Measurements from ENCODE around the gene ZCCHC7. TPM values are rescaled to one million over a fixed set of nuclear protein-coding genes. Genes with fewer than 3 reads are reported as not detected.
"Not testable (repeated sequence)": the region's sequence is repeated elsewhere in the genome, so short reads cannot be mapped to it uniquely, and the experiment has no call there.

Gene ZCCHC7
- total RNA-seq, result 10 to 100 TPM; 12.4 to 56.9 (median 17.7) TPM

- Histone ChIP-seq H3K4me3 (peak within 1 kb of the TSS; percentile 79 to 98 (median 86)), H3K36me3 (no peaks in the 10 kb centered on the region), H3K4me1 (peaks cover 0 to 17% (median 4%) of the 10 kb centered on the region in 4 donors), H3K9me3 (no peaks in the 10 kb centered on the region), H3K27me3 (no peaks in the 10 kb centered on the region), H3K27ac (peak within 1 kb of the TSS; percentile 88 to 98 (median 94))
- peak; percentile 85 to 87 for TF ChIP-seq POLR2A (IDR thresholded peaks at IDR 0.05)
- TF ChIP-seq CTCF (IDR thresholded peaks at IDR 0.05), result no peak
- DNase-seq, result peak; percentile 97 to 99 (median 97)
Observed at GRCh38 chr9:37119907-37120842, at the start of gene ZCCHC7. ZCCHC7 (plus strand) TSS chr9:37120574.

- not testable (repeated sequence) for DNase-seq, H3K27ac ChIP-seq, H3K4me1 ChIP-seq, H3K36me3 ChIP-seq, H3K9me3 ChIP-seq, H3K4me3 ChIP-seq, H3K27me3 ChIP-seq
Observed at GRCh38 chr9:37074790-37075189, 45.6 kb upstream of the ZCCHC7 start.

- Histone ChIP-seq H3K27me3 (no peaks in the 10 kb centered on the region), H3K36me3 (no peaks in the 10 kb centered on the region), H3K4me3 (peak overlapping the region; percentile 69 to 91 (median 82)), H3K27ac (peak overlapping the region; percentile 79 to 96 (median 89)), H3K9me3 (no peaks in the 10 kb centered on the region), H3K4me1 (peaks cover 0 to 18% (median 0%) of the 10 kb centered on the region in 4 donors)
- peak; percentile 94 to 98 (median 95) for DNase-seq
- TF ChIP-seq CTCF (IDR thresholded peaks at IDR 0.05) (no peak), POLR2A (IDR thresholded peaks at IDR 0.05) (peak; percentile 79 to 83)
Observed at GRCh38 chr9:37079370-37080164, 40.8 kb upstream of the ZCCHC7 start.

GRCh38 chr9:37080165-37080628, 40.2 kb upstream of the ZCCHC7 start:
- not testable (repeated sequence) for H3K27me3 ChIP-seq, H3K9me3 ChIP-seq, H3K36me3 ChIP-seq
- peaks cover 0 to 18% (median 0%) of the 10 kb centered on the region in 4 donors for H3K4me1 ChIP-seq
- peak in 2 of 3 donors; percentile 35 to 67 for DNase-seq
- peak overlapping the region; percentile 69 to 91 (median 82) for H3K4me3 ChIP-seq
- peak overlapping the region; percentile 79 to 96 (median 89) for H3K27ac ChIP-seq

GRCh38 chr9:37081507-37081906, 38.9 kb upstream of the ZCCHC7 start:
- H3K9me3 ChIP-seq, H3K27me3 ChIP-seq, DNase-seq, H3K27ac ChIP-seq, H3K4me3 ChIP-seq, H3K36me3 ChIP-seq: not testable (repeated sequence)
- peaks cover 0 to 18% (median 0%) of the 10 kb centered on the region in 4 donors for H3K4me1 ChIP-seq

GRCh38 chr9:37082214-37082765, 38.1 kb upstream of the ZCCHC7 start:
- TF ChIP-seq CTCF (IDR thresholded peaks at IDR 0.05), result no peak
- TF ChIP-seq POLR2A (IDR thresholded peaks at IDR 0.05), result no peak
- no peak overlapping the region for H3K4me3 ChIP-seq
- no peaks in the 10 kb centered on the region for H3K9me3 ChIP-seq
- no peak for DNase-seq
- H3K36me3 ChIP-seq, result peaks cover 0 to 10% (median 0%) of the 10 kb centered on the region in 3 donors
- no peaks in the 10 kb centered on the region for H3K27me3 ChIP-seq
- H3K27ac ChIP-seq, result no peak overlapping the region
- H3K4me1 ChIP-seq, result peaks cover 0 to 18% (median 0%) of the 10 kb centered on the region in 4 donors
